ENCODE data around the gene SPTLC3. TPM values are rescaled to one million over a fixed set of nuclear protein-coding genes. Genes with fewer than 3 reads are reported as not detected.

The SPTLC3 gene
- total RNA-seq, result 18.5 and 30.6 TPM in 2 replicates

GRCh38 chr20:13008761-13009681 lies at the start of gene SPTLC3:
SPTLC3 (plus strand) TSS chr20:13008972; CDS start chr20:13009268, 296 bp downstream.

Other genes starting within 250 kb of the SPTLC3 start
- gene ISM1, start 212.3 kb downstream of the SPTLC3 start, total RNA-seq, result 0.11 TPM in 1 of 2 replicates, not detected in the other